Measurements from ENCODE around the gene BCKDK. TPM values are rescaled to one million over a fixed set of nuclear protein-coding genes. Genes with fewer than 3 reads are reported as not detected.

BCKDK gene
- total RNA-seq, 1 experiment from 2014 or later = 49.3 TPM

DNA sequence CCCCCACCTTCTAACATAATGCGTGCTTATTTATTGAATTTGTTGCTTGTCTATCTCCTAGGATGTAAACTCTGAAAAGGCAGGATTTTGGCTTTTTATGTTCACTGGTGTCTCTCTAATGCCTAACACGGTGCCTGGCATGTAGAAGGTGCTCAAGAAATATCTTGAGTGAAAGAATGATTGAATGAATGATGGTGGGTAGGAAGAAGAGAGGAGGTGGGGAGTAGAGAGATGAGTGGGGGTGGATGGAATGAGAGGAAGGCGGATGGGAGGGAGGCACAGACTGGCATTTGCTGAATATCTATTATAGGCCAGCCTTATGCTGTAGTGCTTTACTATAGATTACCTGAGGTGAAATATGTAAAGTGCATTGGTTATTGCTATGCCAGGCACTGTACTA is 39.4 kb downstream of the BCKDK start:
- H3K4me3 Mint-ChIP-seq (ENCODE audit: low read depth, unreplicated experiment) = peak overlapping the region; percentile 47
- intact Hi-C loops (cut with micrococcal nuclease; ENCODE audit: unreplicated experiment) = loop anchor here (5.0 kb wide), 1 partner anchor 40 kb away; the partner anchor contains the start of gene BCKDK
- BruUV-seq (replicated peaks) = no TSS peak
- peaks cover 29% of the 10 kb centered on the region for H3K27me3 Mint-ChIP-seq (ENCODE audit: unreplicated experiment)
- TF ChIP-seq CTCF (IDR thresholded peaks at IDR 0.05; ENCODE audit: unreplicated experiment) = no peak
- peaks cover 38% of the 10 kb centered on the region for H3K4me1 Mint-ChIP-seq (ENCODE audit: low read depth, unreplicated experiment)
- H3K27ac Mint-ChIP-seq (ENCODE audit: unreplicated experiment) = no peak overlapping the region
- no peaks in the 10 kb centered on the region for H3K9me3 Mint-ChIP-seq (ENCODE audit: low read depth, unreplicated experiment)
- DNase-seq = no peak
- peaks cover 10% of the 10 kb centered on the region for H3K36me3 Mint-ChIP-seq (ENCODE audit: insufficient read depth, unreplicated experiment)
- CTCF ChIA-PET = interaction anchor here (0.7 kb wide), 1 partner anchor 32 kb away, joined by 3 read pairs; the partner anchor contains the start of gene FUS

DNA sequence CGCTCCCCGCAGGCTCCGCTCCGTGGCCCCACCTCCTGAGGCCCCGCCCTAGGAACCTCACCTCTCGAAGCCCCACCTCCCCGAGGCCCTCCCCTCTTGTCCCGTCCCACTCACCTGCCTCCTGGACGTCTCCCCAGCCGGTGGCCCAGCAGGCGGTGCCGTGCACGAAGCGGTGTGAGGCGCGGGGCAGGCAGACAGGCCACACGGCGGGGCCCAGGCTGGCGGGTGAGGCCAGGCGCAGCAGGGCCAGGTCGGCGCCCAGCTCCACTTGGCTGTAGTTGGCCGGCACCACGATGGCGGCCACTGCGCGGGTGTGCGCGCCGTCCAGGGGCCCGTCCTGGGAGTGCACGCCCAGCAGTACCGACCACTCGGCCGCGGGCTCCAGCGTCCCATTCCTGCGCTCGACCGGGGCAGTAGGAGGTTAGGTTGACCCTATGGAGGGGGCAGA is 40.1 kb downstream of the BCKDK start:
- intact Hi-C loops (cut with micrococcal nuclease; ENCODE audit: unreplicated experiment) = loop anchor here (5.0 kb wide), 1 partner anchor 41 kb away; the partner anchor contains the start of gene BCKDK
- Mint-ChIP-seq H3K9me3 (ENCODE audit: low read depth, unreplicated experiment) (no peaks in the 10 kb centered on the region), H3K4me1 (ENCODE audit: low read depth, unreplicated experiment) (peaks cover 38% of the 10 kb centered on the region), H3K36me3 (ENCODE audit: insufficient read depth, unreplicated experiment) (peaks cover 3% of the 10 kb centered on the region), H3K4me3 (ENCODE audit: low read depth, unreplicated experiment) (peak overlapping the region; percentile 47), H3K27me3 (ENCODE audit: unreplicated experiment) (peaks cover 29% of the 10 kb centered on the region), H3K27ac (ENCODE audit: unreplicated experiment) (no peak overlapping the region)
- no peak for TF ChIP-seq CTCF (IDR thresholded peaks at IDR 0.05; ENCODE audit: unreplicated experiment)
- CTCF ChIA-PET = interaction anchor here (0.6 to 0.7 kb wide), 2 partner anchors 24 to 31 kb away, joined by 3 to 4 read pairs; partner anchors contain the start of gene FUS
- no TSS peak for BruUV-seq (replicated peaks)
- DNase-seq = peak; percentile 83

DNA sequence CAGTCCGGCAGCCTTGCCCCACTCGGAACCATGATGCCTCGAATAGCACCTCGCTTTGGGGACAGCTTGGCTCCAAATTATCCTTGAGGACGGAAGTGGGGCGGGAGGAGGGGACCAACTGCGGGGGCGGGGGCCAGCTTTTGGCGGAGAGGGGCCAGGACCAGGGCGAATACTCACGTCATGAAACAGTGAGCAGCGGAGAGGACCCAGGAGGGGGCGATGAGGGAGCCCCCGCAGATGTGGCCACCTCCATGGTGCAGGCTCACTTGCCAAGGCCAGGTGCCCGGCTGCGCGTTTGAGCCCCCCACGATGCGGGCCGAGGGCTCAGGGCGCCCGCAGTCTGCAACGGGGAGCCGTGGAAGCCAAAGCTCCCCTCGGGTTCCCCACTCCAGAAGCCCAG is 40.7 kb downstream of the BCKDK start:
- Mint-ChIP-seq H3K27me3 (ENCODE audit: unreplicated experiment) (peaks cover 29% of the 10 kb centered on the region), H3K27ac (ENCODE audit: unreplicated experiment) (no peak overlapping the region), H3K4me1 (ENCODE audit: low read depth, unreplicated experiment) (peaks cover 38% of the 10 kb centered on the region), H3K4me3 (ENCODE audit: low read depth, unreplicated experiment) (peak overlapping the region; percentile 47), H3K36me3 (ENCODE audit: insufficient read depth, unreplicated experiment) (no peaks in the 10 kb centered on the region), H3K9me3 (ENCODE audit: low read depth, unreplicated experiment) (no peaks in the 10 kb centered on the region)
- no peak for DNase-seq
- BruUV-seq (replicated peaks) = no TSS peak
- CTCF ChIA-PET = interaction anchor here (0.6 kb wide), 1 partner anchor 24 kb away, joined by 4 read pairs; no protein-coding TSS in a partner anchor
- intact Hi-C loops (cut with micrococcal nuclease; ENCODE audit: unreplicated experiment) = loop anchor here (5.0 kb wide), 1 partner anchor 42 kb away; the partner anchor contains the start of gene BCKDK
- TF ChIP-seq CTCF (IDR thresholded peaks at IDR 0.05; ENCODE audit: unreplicated experiment) = no peak

DNA sequence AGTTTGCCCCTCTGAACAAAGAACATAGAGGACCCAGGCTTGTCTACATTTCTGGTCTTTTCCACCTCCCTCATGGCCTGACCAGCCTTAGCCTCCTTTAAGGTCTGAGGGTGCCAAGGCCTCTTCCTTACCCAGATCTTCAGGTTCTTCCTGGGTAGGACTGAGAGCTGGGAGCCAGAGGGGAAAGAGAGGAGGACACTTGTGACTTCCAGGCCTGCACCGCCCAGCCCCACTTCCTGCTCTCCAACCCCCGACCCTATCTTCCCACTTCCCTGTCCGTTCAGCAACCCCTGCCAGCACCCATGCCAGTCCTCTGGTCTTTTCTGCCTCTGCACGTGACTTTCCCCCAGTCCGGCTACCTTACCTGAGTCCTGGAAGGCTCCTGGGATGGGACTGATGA is 41.1 kb downstream of the BCKDK start:
- Mint-ChIP-seq H3K36me3 (ENCODE audit: insufficient read depth, unreplicated experiment) (no peaks in the 10 kb centered on the region), H3K9me3 (ENCODE audit: low read depth, unreplicated experiment) (no peaks in the 10 kb centered on the region), H3K4me1 (ENCODE audit: low read depth, unreplicated experiment) (peaks cover 38% of the 10 kb centered on the region), H3K4me3 (ENCODE audit: low read depth, unreplicated experiment) (peak overlapping the region; percentile 5), H3K27me3 (ENCODE audit: unreplicated experiment) (peaks cover 29% of the 10 kb centered on the region), H3K27ac (ENCODE audit: unreplicated experiment) (peak overlapping the region; percentile 24)
- BruUV-seq (replicated peaks) = no TSS peak
- no peak for DNase-seq
- no peak for TF ChIP-seq CTCF (IDR thresholded peaks at IDR 0.05; ENCODE audit: unreplicated experiment)
- intact Hi-C loops (cut with micrococcal nuclease; ENCODE audit: unreplicated experiment) = loop anchor here (5.0 kb wide), 1 partner anchor 42 kb away; the partner anchor contains the start of gene BCKDK
- CTCF ChIA-PET = no interaction called here

Measured in Calu3 (cell line).